HCEC 1CT (cell line): ENCODE measurements around the gene METTL26.
"Not testable (repeated sequence)": the region's sequence is repeated elsewhere in the genome, so short reads cannot be mapped to it uniquely, and the experiment has no call there.

ENCODE experiments used
- DNase-seq: peaks from one replicate; pipeline ENCODE4 v3.0.0-alpha.2; 2017

The METTL26 gene

GRCh38 chr16:624526-625070 lies 11.5 kb downstream of the METTL26 start:
- DNase-seq = no peak

GRCh38 chr16:622920-623280 lies 13.2 kb downstream of the METTL26 start:
- no peak for DNase-seq

- DNase-seq = no peak
Observed at GRCh38 chr16:621526-622105, 14.5 kb downstream of the METTL26 start.

GRCh38 chr16:620700-621525 lies 15.2 kb downstream of the METTL26 start:
- no peak for DNase-seq

GRCh38 chr16:619476-620100 lies 16.5 kb downstream of the METTL26 start:
- no peak for DNase-seq

- no peak for DNase-seq
Observed at GRCh38 chr16:617855-618254, 18.2 kb downstream of the METTL26 start.

GRCh38 chr16:616733-617586 lies 19.1 kb downstream of the METTL26 start:
- no peak for DNase-seq

GRCh38 chr16:615122-615521 lies 21.0 kb downstream of the METTL26 start:
- no peak for DNase-seq

GRCh38 chr16:610513-611381 lies 25.4 kb downstream of the METTL26 start:
- no peak for DNase-seq

GRCh38 chr16:609984-610383 lies 26.1 kb downstream of the METTL26 start:
- DNase-seq = no peak

- DNase-seq = no peak
Observed at GRCh38 chr16:609316-609715, 26.8 kb downstream of the METTL26 start.

- DNase-seq = no peak
Observed at GRCh38 chr16:608019-608418, 28.1 kb downstream of the METTL26 start.

GRCh38 chr16:606656-607307 lies 29.3 kb downstream of the METTL26 start:
- DNase-seq = no peak

GRCh38 chr16:603933-604332 lies 32.2 kb downstream of the METTL26 start:
- no peak for DNase-seq

- peak; percentile 13 for DNase-seq
Observed at GRCh38 chr16:600781-601180, 35.3 kb downstream of the METTL26 start.

GRCh38 chr16:598823-599739 lies 37.0 kb downstream of the METTL26 start:
- no peak for DNase-seq

- DNase-seq = not testable (repeated sequence)
Observed at GRCh38 chr16:597655-598054, 38.5 kb downstream of the METTL26 start.

- no peak for DNase-seq
Observed at GRCh38 chr16:596736-597060, 39.4 kb downstream of the METTL26 start.

- DNase-seq = no peak
Observed at GRCh38 chr16:595942-596735, 40.0 kb downstream of the METTL26 start.
